Lower leg skin (tissue), 3 donors: ENCODE data around the gene DVL1.

Experiments
- CTCF ChIP-seq, 3 donors: fragments of 450-650 bp; IDR thresholded peaks; one replicate each; pipeline ENCODE4 v1.5.1; 2016; ENCODE audit warnings: antibody characterized with exemption in 3 of 3, mild to moderate bottlenecking in 3 of 3, moderate library complexity in 2 of 3
- POLR2A ChIP-seq, 2 donors: fragments of 450-650 bp; IDR thresholded peaks; one replicate each; pipeline ENCODE4 v1.6.1; 2016 to 2017; ENCODE audit warnings: antibody characterized with exemption in 2 of 2, mild to moderate bottlenecking in 1 of 2, moderate library complexity in 1 of 2

DNA sequence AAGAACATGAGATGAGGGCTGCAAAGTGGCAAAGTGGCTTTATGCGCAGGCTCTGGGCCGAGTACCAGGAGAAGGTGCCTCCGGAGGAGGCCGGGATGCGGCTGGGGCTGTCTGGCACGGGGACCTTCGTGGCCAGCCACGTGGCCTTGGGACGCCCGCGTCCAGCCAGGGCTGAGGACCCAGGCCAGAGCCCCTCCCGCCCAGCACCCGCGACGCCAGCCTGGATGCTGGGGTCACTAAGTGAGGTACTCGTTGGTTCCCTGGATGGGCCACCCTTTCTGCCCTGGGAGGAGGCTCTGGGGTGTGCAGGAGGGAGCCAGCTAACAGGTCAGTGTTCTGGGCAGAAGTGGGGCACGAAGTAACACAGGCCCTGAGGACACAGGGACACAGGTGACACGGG is 56.4 kb downstream of the DVL1 start:
- TF ChIP-seq CTCF (IDR thresholded peaks at IDR 0.05) (no peak), POLR2A (IDR thresholded peaks at IDR 0.05) (no peak)
